Activated naive CD4-positive, alpha-beta T cell treated with anti-CD3 and anti-CD28 coated beads, Interleukin-2, amount 10 ng/mL, durations not matched to agents 7 days and 5 days (primary cell): ENCODE data around the gene SHROOM2.
"Not testable (repeated sequence)": the region's sequence is repeated elsewhere in the genome, so short reads cannot be mapped to it uniquely, and the experiment has no call there.

Source experiments
- CTCF ChIA-PET: fragments of 350-600 bp; sonication (Branson Sonifier 250); formaldehyde crosslinking; loops from one replicate; lab custom pipeline; 2021; ENCODE audit warnings: antibody characterized with exemption; lab: Charles Lee
- DNase-seq: peaks from one replicate; pipeline ENCODE4 v3.0.0-alpha.2; 2020
- H3K27ac Mint-ChIP-seq: one replicate; pipeline ENCODE4 v1.8.0; 2021; ENCODE audit warnings: mild to moderate bottlenecking, moderate library complexity, mixed read lengths
- H3K27me3 Mint-ChIP-seq: one replicate; pipeline ENCODE4 v1.8.0; 2021; ENCODE audit warnings: mild to moderate bottlenecking, mixed read lengths
- H3K36me3 Mint-ChIP-seq: one replicate; pipeline ENCODE4 v1.8.0; 2021; ENCODE audit warnings: mixed read lengths
- H3K4me1 Mint-ChIP-seq: one replicate; pipeline ENCODE4 v1.8.0; 2021; ENCODE audit warnings: mixed read lengths
- H3K4me3 Mint-ChIP-seq: one replicate; pipeline ENCODE4 v1.8.0; 2021; ENCODE audit warnings: mild to moderate bottlenecking, moderate library complexity, mixed read lengths
- H3K9me3 Mint-ChIP-seq: one replicate; pipeline ENCODE4 v1.8.0; 2021; ENCODE audit warnings: mixed read lengths

The SHROOM2 gene

GRCh38 chrX:9767375-9767774 is 18.9 kb upstream of the SHROOM2 start:
- Mint-ChIP-seq H3K36me3 (no peaks in the 10 kb centered on the region), H3K27ac (no peak overlapping the region), H3K27me3 (peaks cover 52% of the 10 kb centered on the region), H3K4me1 (peaks cover 13% of the 10 kb centered on the region), H3K9me3 (no peaks in the 10 kb centered on the region), H3K4me3 (no peak overlapping the region)
- CTCF ChIA-PET = no interaction called here
- DNase-seq = no peak

- peaks cover 13% of the 10 kb centered on the region for H3K4me1 Mint-ChIP-seq
- CTCF ChIA-PET, H3K4me3 Mint-ChIP-seq, DNase-seq, H3K27ac Mint-ChIP-seq, H3K36me3 Mint-ChIP-seq, H3K9me3 Mint-ChIP-seq: not testable (repeated sequence)
- H3K27me3 Mint-ChIP-seq = peaks cover 46% of the 10 kb centered on the region
These were observed 17.8 kb upstream of the SHROOM2 start for GRCh38 chrX:9768321-9768839.

- no peak for DNase-seq
- H3K27me3 Mint-ChIP-seq = peaks cover 50% of the 10 kb centered on the region
- CTCF ChIA-PET = no interaction called here
- peaks cover 13% of the 10 kb centered on the region for H3K4me1 Mint-ChIP-seq
- no peaks in the 10 kb centered on the region for H3K9me3 Mint-ChIP-seq
- H3K27ac Mint-ChIP-seq = no peak overlapping the region
- H3K36me3 Mint-ChIP-seq = no peaks in the 10 kb centered on the region
- H3K4me3 Mint-ChIP-seq = no peak overlapping the region
These were observed 15.9 kb upstream of the SHROOM2 start for GRCh38 chrX:9770319-9770718.

GRCh38 chrX:9772943-9773342 is 13.3 kb upstream of the SHROOM2 start:
- Mint-ChIP-seq H3K27me3 (peaks cover 46% of the 10 kb centered on the region), H3K36me3 (no peaks in the 10 kb centered on the region), H3K9me3 (no peaks in the 10 kb centered on the region), H3K4me1 (peaks cover 4% of the 10 kb centered on the region), H3K4me3 (no peak overlapping the region), H3K27ac (no peak overlapping the region)
- no peak for DNase-seq
- CTCF ChIA-PET = no interaction called here

- H3K27me3 Mint-ChIP-seq = peaks cover 57% of the 10 kb centered on the region
These were observed 10.3 kb upstream of the SHROOM2 start for GRCh38 chrX:9775930-9776329.

GRCh38 chrX:9781941-9782340 is 4.3 kb upstream of the SHROOM2 start:
- CTCF ChIA-PET = no interaction called here
- peaks cover 45% of the 10 kb centered on the region for H3K27me3 Mint-ChIP-seq
- no peak overlapping the region for H3K4me3 Mint-ChIP-seq
- no peak overlapping the region for H3K27ac Mint-ChIP-seq
- no peaks in the 10 kb centered on the region for H3K9me3 Mint-ChIP-seq
- H3K36me3 Mint-ChIP-seq = no peaks in the 10 kb centered on the region
- DNase-seq = no peak
- peaks cover under 1% of the 10 kb centered on the region for H3K4me1 Mint-ChIP-seq

More at GRCh38 chrX:9775930-9776329, 10.3 kb upstream of the SHROOM2 start:
- no peaks in the 10 kb centered on the region for H3K9me3 Mint-ChIP-seq
- CTCF ChIA-PET = no interaction called here
- H3K27ac Mint-ChIP-seq = no peak overlapping the region
- no peak overlapping the region for H3K4me3 Mint-ChIP-seq
- H3K36me3 Mint-ChIP-seq = no peaks in the 10 kb centered on the region
- no peak for DNase-seq
- no peaks in the 10 kb centered on the region for H3K4me1 Mint-ChIP-seq

GRCh38 chrX:9784332-9784731 is 1.9 kb upstream of the SHROOM2 start:
- no peaks in the 10 kb centered on the region for H3K36me3 Mint-ChIP-seq
- H3K4me1 Mint-ChIP-seq = peaks cover 2% of the 10 kb centered on the region
- H3K9me3 Mint-ChIP-seq = no peaks in the 10 kb centered on the region
- peaks cover 54% of the 10 kb centered on the region for H3K27me3 Mint-ChIP-seq
- no peak overlapping the region for H3K27ac Mint-ChIP-seq
- DNase-seq = no peak
- CTCF ChIA-PET = interaction anchor here (0.9 kb wide), 1 partner anchor 968 kb away, joined by 3 read pairs; no protein-coding TSS in a partner anchor
- no peak overlapping the region for H3K4me3 Mint-ChIP-seq

- Mint-ChIP-seq H3K4me1 (peaks cover 2% of the 10 kb centered on the region), H3K27me3 (peaks cover 56% of the 10 kb centered on the region), H3K27ac (no peak overlapping the region), H3K36me3 (no peaks in the 10 kb centered on the region), H3K4me3 (peak overlapping the region; percentile 15), H3K9me3 (no peaks in the 10 kb centered on the region)
- CTCF ChIA-PET = no interaction called here
- no peak for DNase-seq
These were observed 830 bp upstream of the SHROOM2 start for GRCh38 chrX:9785254-9785943.

- peaks cover 56% of the 10 kb centered on the region for H3K27me3 Mint-ChIP-seq
- no peak for DNase-seq
- peak overlapping the region; percentile 61 for H3K4me3 Mint-ChIP-seq
- H3K9me3 Mint-ChIP-seq = no peaks in the 10 kb centered on the region
- CTCF ChIA-PET = no interaction called here
- peaks cover 2% of the 10 kb centered on the region for H3K4me1 Mint-ChIP-seq
- H3K27ac Mint-ChIP-seq = no peak overlapping the region
- H3K36me3 Mint-ChIP-seq = no peaks in the 10 kb centered on the region
These were observed 788 bp downstream of the SHROOM2 start for GRCh38 chrX:9786798-9787635.

- Mint-ChIP-seq H3K27me3 (peaks cover 47% of the 10 kb centered on the region), H3K4me3 (no peak overlapping the region), H3K9me3 (no peaks in the 10 kb centered on the region), H3K4me1 (peaks cover 2% of the 10 kb centered on the region), H3K27ac (no peak overlapping the region), H3K36me3 (no peaks in the 10 kb centered on the region)
- no peak for DNase-seq
- CTCF ChIA-PET = interaction anchor here (0.6 to 0.7 kb wide), 2 partner anchors 76 to 161 kb away, joined by 3 read pairs; no protein-coding TSS in a partner anchor
These were observed 2.7 kb downstream of the SHROOM2 start for GRCh38 chrX:9788911-9789310.

- peaks cover 2% of the 10 kb centered on the region for H3K4me1 Mint-ChIP-seq
- H3K4me3 Mint-ChIP-seq = no peak overlapping the region
- H3K36me3 Mint-ChIP-seq = no peaks in the 10 kb centered on the region
- no peak overlapping the region for H3K27ac Mint-ChIP-seq
- CTCF ChIA-PET = interaction anchor here (0.7 kb wide), 1 partner anchor 160 kb away, joined by 3 read pairs; no protein-coding TSS in a partner anchor
- DNase-seq = no peak
- peaks cover 46% of the 10 kb centered on the region for H3K27me3 Mint-ChIP-seq
- no peaks in the 10 kb centered on the region for H3K9me3 Mint-ChIP-seq
These were observed 3.3 kb downstream of the SHROOM2 start for GRCh38 chrX:9789555-9789954.

- Mint-ChIP-seq H3K4me3 (no peak overlapping the region), H3K27me3 (peaks cover 37% of the 10 kb centered on the region), H3K9me3 (no peaks in the 10 kb centered on the region), H3K27ac (no peak overlapping the region), H3K4me1 (peaks cover 2% of the 10 kb centered on the region), H3K36me3 (no peaks in the 10 kb centered on the region)
- no peak for DNase-seq
- CTCF ChIA-PET = no interaction called here
These were observed 4.6 kb downstream of the SHROOM2 start for GRCh38 chrX:9790866-9791265.

GRCh38 chrX:9794495-9794894 is 8.3 kb downstream of the SHROOM2 start:
- peaks cover 11% of the 10 kb centered on the region for H3K27me3 Mint-ChIP-seq
- H3K9me3 Mint-ChIP-seq = no peaks in the 10 kb centered on the region
- no peak overlapping the region for H3K4me3 Mint-ChIP-seq
- H3K36me3 Mint-ChIP-seq = no peaks in the 10 kb centered on the region
- H3K4me1 Mint-ChIP-seq = no peaks in the 10 kb centered on the region
- no peak overlapping the region for H3K27ac Mint-ChIP-seq
- CTCF ChIA-PET = no interaction called here
- DNase-seq = no peak
